ENCODE data around the gene BATF. TPM values are rescaled to one million over a fixed set of nuclear protein-coding genes. Genes with fewer than 3 reads are reported as not detected.

BATF gene
- total RNA-seq, 4 donors from 2014 or later = 0.36 to 5.2 (median 1.1) TPM

- DNase-seq (no peak), ATAC-seq (no peak)
- Histone ChIP-seq H3K27me3 (no peaks in the 10 kb centered on the region), H3K4me1 (no peaks in the 10 kb centered on the region), H3K4me3 (peak overlapping the region in 1 of 4 donors; percentile 23), H3K9me3 (no peaks in the 10 kb centered on the region), H3K36me3 (no peaks in the 10 kb centered on the region), H3K27ac (no peak overlapping the region)
- intact Hi-C loops (cut with DNase I; ENCODE audit: low total_unique reads) (no loop called here), in situ Hi-C loops (cut with MboI; ENCODE audit: low sequenced_read_pairs in 4 of 4) (no loop called here)
- TF ChIP-seq, protein P1, sequence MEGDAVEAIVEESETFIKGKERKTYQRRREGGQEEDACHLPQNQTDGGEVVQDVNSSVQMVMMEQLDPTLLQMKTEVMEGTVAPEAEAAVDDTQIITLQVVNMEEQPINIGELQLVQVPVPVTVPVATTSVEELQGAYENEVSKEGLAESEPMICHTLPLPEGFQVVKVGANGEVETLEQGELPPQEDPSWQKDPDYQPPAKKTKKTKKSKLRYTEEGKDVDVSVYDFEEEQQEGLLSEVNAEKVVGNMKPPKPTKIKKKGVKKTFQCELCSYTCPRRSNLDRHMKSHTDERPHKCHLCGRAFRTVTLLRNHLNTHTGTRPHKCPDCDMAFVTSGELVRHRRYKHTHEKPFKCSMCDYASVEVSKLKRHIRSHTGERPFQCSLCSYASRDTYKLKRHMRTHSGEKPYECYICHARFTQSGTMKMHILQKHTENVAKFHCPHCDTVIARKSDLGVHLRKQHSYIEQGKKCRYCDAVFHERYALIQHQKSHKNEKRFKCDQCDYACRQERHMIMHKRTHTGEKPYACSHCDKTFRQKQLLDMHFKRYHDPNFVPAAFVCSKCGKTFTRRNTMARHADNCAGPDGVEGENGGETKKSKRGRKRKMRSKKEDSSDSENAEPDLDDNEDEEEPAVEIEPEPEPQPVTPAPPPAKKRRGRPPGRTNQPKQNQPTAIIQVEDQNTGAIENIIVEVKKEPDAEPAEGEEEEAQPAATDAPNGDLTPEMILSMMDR (IDR thresholded peaks at IDR 0.05 in 4 of 5, conservative IDR thresholded peaks at IDR 0.05 in 1 of 5) = no peak
- no peak for TF ChIP-seq POLR2A (IDR thresholded peaks at IDR 0.05)
Observed at GRCh38 chr14:75522983-75523318, 682 bp downstream of the BATF start.

GRCh38 chr14:75523771-75524171 lies 1.5 kb downstream of the BATF start:
- intact Hi-C loops (cut with DNase I; ENCODE audit: low total_unique reads) = no loop called here
- Histone ChIP-seq H3K27ac (no peak overlapping the region), H3K27me3 (no peaks in the 10 kb centered on the region), H3K4me1 (no peaks in the 10 kb centered on the region), H3K4me3 (no peak overlapping the region), H3K9me3 (no peaks in the 10 kb centered on the region), H3K36me3 (no peaks in the 10 kb centered on the region)
- ATAC-seq = peak; percentile 27 to 48
- no peak for DNase-seq
- TF ChIP-seq, protein P1 (IDR thresholded peaks at IDR 0.05 in 4 of 5, conservative IDR thresholded peaks at IDR 0.05 in 1 of 5) = no peak
- in situ Hi-C loops (cut with MboI; ENCODE audit: low sequenced_read_pairs in 4 of 4) = no loop called here

- intact Hi-C loops (cut with DNase I; ENCODE audit: low total_unique reads) = no loop called here
- in situ Hi-C loops (cut with MboI; ENCODE audit: low sequenced_read_pairs in 4 of 4) = no loop called here
Observed at GRCh38 chr14:75525969-75526368, 3.7 kb downstream of the BATF start.

GRCh38 chr14:75527449-75528163 lies 5.3 kb downstream of the BATF start:
- in situ Hi-C loops (cut with MboI; ENCODE audit: low sequenced_read_pairs in 4 of 4) (no loop called here), intact Hi-C loops (cut with DNase I; ENCODE audit: low total_unique reads) (no loop called here)
- ATAC-seq (no peak), DNase-seq (no peak)
- no peaks in the 10 kb centered on the region for H3K4me1 ChIP-seq
- H3K36me3 ChIP-seq = no peaks in the 10 kb centered on the region
- H3K27me3 ChIP-seq = no peaks in the 10 kb centered on the region
- no peak overlapping the region for H3K4me3 ChIP-seq
- TF ChIP-seq, protein P1 (IDR thresholded peaks at IDR 0.05 in 4 of 5, conservative IDR thresholded peaks at IDR 0.05 in 1 of 5) = no peak
- no peak for TF ChIP-seq POLR2A (IDR thresholded peaks at IDR 0.05)
- no peaks in the 10 kb centered on the region for H3K9me3 ChIP-seq
- no peak overlapping the region for H3K27ac ChIP-seq

More at GRCh38 chr14:75525969-75526368, 3.7 kb downstream of the BATF start:
- Histone ChIP-seq H3K4me3 (no peak overlapping the region), H3K36me3 (no peaks in the 10 kb centered on the region), H3K4me1 (no peaks in the 10 kb centered on the region), H3K27ac (no peak overlapping the region), H3K27me3 (no peaks in the 10 kb centered on the region), H3K9me3 (no peaks in the 10 kb centered on the region)
- TF ChIP-seq, protein P1 (IDR thresholded peaks at IDR 0.05 in 4 of 5, conservative IDR thresholded peaks at IDR 0.05 in 1 of 5) = no peak
- no peak for TF ChIP-seq POLR2A (IDR thresholded peaks at IDR 0.05)
- ATAC-seq (no peak), DNase-seq (no peak)

- Histone ChIP-seq H3K27me3 (no peaks in the 10 kb centered on the region), H3K36me3 (no peaks in the 10 kb centered on the region), H3K4me3 (no peak overlapping the region), H3K9me3 (no peaks in the 10 kb centered on the region), H3K27ac (no peak overlapping the region), H3K4me1 (peaks cover 15 to 16% of the 10 kb centered on the region in 2 donors)
- no peak for TF ChIP-seq POLR2A (IDR thresholded peaks at IDR 0.05)
- DNase-seq = no peak
- intact Hi-C loops (cut with DNase I; ENCODE audit: low total_unique reads) = no loop called here
- in situ Hi-C loops (cut with MboI; ENCODE audit: low sequenced_read_pairs in 4 of 4) = no loop called here
- ATAC-seq = no peak
Observed at GRCh38 chr14:75531256-75531655, 9.0 kb downstream of the BATF start.

Measured in gastrocnemius medialis (tissue), 4 donors.